ENCODE results near the gene ENOX1. TPM values are rescaled to one million over a fixed set of nuclear protein-coding genes. Genes with fewer than 3 reads are reported as not detected.

The ENOX1 gene
- total and polyA plus RNA-seq, 2 of the 13 experiments (the other 11 are each of a cell fraction or from before 2014, with no cell fraction given): not detected

- TF ChIP-seq MTERF4 (CRISPR knock-in tag; IDR thresholded peaks at IDR 0.05) (no peak), TBX3 (IDR thresholded peaks at IDR 0.05; ENCODE audit: borderline replicate concordance) (no peak), AKNA (CRISPR knock-in tag; IDR thresholded peaks at IDR 0.05; ENCODE audit: borderline replicate concordance) (no peak), ZNF383 (CRISPR knock-in tag; IDR thresholded peaks at IDR 0.05; ENCODE audit: borderline replicate concordance) (no peak), ZNF616 (CRISPR knock-in tag; IDR thresholded peaks at IDR 0.05; ENCODE audit: low read depth) (no peak)
Measured at GRCh38 chr13:43222086-43222485, 564.7 kb downstream of the ENOX1 start (continued).

GRCh38 chr13:43221611-43222010, 565.2 kb downstream of the ENOX1 start:
- H3K27ac ChIP-seq (ENCODE audit: extremely low read length, insufficient read depth, low read length): no peak overlapping the region
- H3K79me2 ChIP-seq (ENCODE audit: insufficient read depth, low read length): no peaks in the 10 kb centered on the region
- no peaks in the 10 kb centered on the region for H4K20me1 ChIP-seq (ENCODE audit: insufficient read depth, low read length)
- no peak overlapping the region for H3K4me3 ChIP-seq (replicated peaks in 1 of 3; ENCODE audit: insufficient read depth in 1 of 3, low read depth in 2 of 3, low read length in 3 of 3)
- intact Hi-C loops (cut with micrococcal nuclease; ENCODE audit: unreplicated experiment) (no loop called here), in situ Hi-C loops (cut with HindIII; ENCODE audit: extremely low pct_ligation_motif_present, low pct_unique_long_range_greater_than_20kb) (no loop called here)
- no peak overlapping the region for H3K4me2 ChIP-seq (ENCODE audit: low read depth, low read length)
- DNase-seq (ENCODE audit: low spot score) (no peak), ATAC-seq (no peak), FAIRE-seq (no peak)
- no TSS peak for BruUV-seq (replicated peaks)
- no peaks in the 10 kb centered on the region for H3K36me3 ChIP-seq (replicated peaks in 1 of 2; ENCODE audit: control insufficient read depth in 1 of 2, insufficient read depth in 2 of 2, low read length in 2 of 2)
- H2AFZ ChIP-seq (ENCODE audit: low read length): no peak overlapping the region
- CTCF ChIA-PET (ENCODE audit: low intra/inter-chr PET ratio, low total read pairs): no interaction called here
- no peaks in the 10 kb centered on the region for H3K27me3 ChIP-seq (ENCODE audit: control insufficient read depth in 1 of 2, insufficient read depth in 2 of 2, low read length in 2 of 2)
- no peak overlapping the region for H3K9ac ChIP-seq (ENCODE audit: insufficient read depth, low read depth, low read length)
- no peak for TF ChIP-seq NFRKB (IDR thresholded peaks at IDR 0.05)
- no peak for TF ChIP-seq ZNF607 (CRISPR knock-in tag; IDR thresholded peaks at IDR 0.05; ENCODE audit: borderline replicate concordance)
- TF ChIP-seq MNT (IDR thresholded peaks at IDR 0.05): no peak
- TF ChIP-seq TP53 (CRISPR knock-in tag; conservative IDR thresholded peaks at IDR 0.05): no peak
- no peak for TF ChIP-seq ELK4 (CRISPR knock-in tag; IDR thresholded peaks at IDR 0.05; ENCODE audit: borderline replicate concordance)
- no peak for TF ChIP-seq ATF5 (CRISPR knock-in tag; IDR thresholded peaks at IDR 0.05; ENCODE audit: low read depth)
- no peak for TF ChIP-seq KLF11 (CRISPR knock-in tag; IDR thresholded peaks at IDR 0.05)
- no peaks in the 10 kb centered on the region for H3K9me3 ChIP-seq (ENCODE audit: low read length)
- 35% methylated on average over 1 of the region's 1 CpG for WGBS (ENCODE audit: low lambda C conversion rate)
- POLR2A ChIA-PET: no interaction called here
- H3K4me1 ChIP-seq (ENCODE audit: insufficient read depth, low read length): no peaks in the 10 kb centered on the region

Data from HepG2 (cell line).